HG03139 (cell line): Measurements from ENCODE around the gene SENP3.
A peak's percentile ranks its signal among the peaks of the same experiment; 100 is the strongest.
"Not testable (repeated sequence)": the region's sequence is repeated elsewhere in the genome, so short reads cannot be mapped to it uniquely, and the experiment has no call there.

Experiments
- ATAC-seq: cut with Tn5 transposase; IDR thresholded peaks from one replicate; pipeline ENCODE4 v1.9.1; 2021; ENCODE audit not compliant: unreplicated experiment

SENP3 gene

GRCh38 chr17:7591596-7591995, 29.9 kb downstream of the SENP3 start:
- ATAC-seq = no peak

- ATAC-seq = no peak
Observed at GRCh38 chr17:7592422-7593021, 30.8 kb downstream of the SENP3 start.

- ATAC-seq = no peak
Observed at GRCh38 chr17:7593296-7593695, 31.6 kb downstream of the SENP3 start.

GRCh38 chr17:7597561-7597960, 35.8 kb downstream of the SENP3 start:
- not testable (repeated sequence) for ATAC-seq

GRCh38 chr17:7606280-7606679, 44.6 kb downstream of the SENP3 start:
- ATAC-seq = no peak

GRCh38 chr17:7610641-7611040, 48.9 kb downstream of the SENP3 start:
- ATAC-seq = no peak

- no peak for ATAC-seq
Observed at GRCh38 chr17:7611635-7612293, 50.0 kb downstream of the SENP3 start.

- no peak for ATAC-seq
Observed at GRCh38 chr17:7612294-7612640, 50.5 kb downstream of the SENP3 start.

GRCh38 chr17:7613769-7614424, 52.2 kb downstream of the SENP3 start:
- ATAC-seq = no peak

- ATAC-seq = peak; percentile 83
Observed at GRCh38 chr17:7614425-7615264, 52.9 kb downstream of the SENP3 start, which contains the start of gene FXR2. TSS of gene FXR2 (minus strand) at chr17:7614897. CDS start at chr17:7614532, 365 bp downstream.

GRCh38 chr17:7615265-7615747, 53.6 kb downstream of the SENP3 start:
- no peak for ATAC-seq

GRCh38 chr17:7618608-7619007, 56.9 kb downstream of the SENP3 start:
- no peak for ATAC-seq

GRCh38 chr17:7620835-7621234, 59.1 kb downstream of the SENP3 start:
- no peak for ATAC-seq
